Activated CD4-positive, CD25-positive, alpha-beta regulatory T cell treated with anti-CD3 and anti-CD28 coated beads, Interleukin-2, amount 50 U/mL, for 24 hours (primary cell): ENCODE results near the gene MGAT4C.
"Not testable (repeated sequence)": the region's sequence is repeated elsewhere in the genome, so short reads cannot be mapped to it uniquely, and the experiment has no call there.

ENCODE experiments used
- ATAC-seq, 2 donors: fragments of 150-1000 bp; cut with Tn5 transposase; one replicate each; pipeline ENCODE4 v1.10.0; 2021; ENCODE audit warnings: mild to moderate bottlenecking in 1 of 2, moderate library complexity in 1 of 2

MGAT4C gene

GRCh38 chr12:86256163-86256562 is at the start of gene MGAT4C:
Gene MGAT4C, minus strand, starts transcription at chr12:86256391.
- ATAC-seq, result no peak

GRCh38 chr12:86296396-86296795 is 40.2 kb upstream of the MGAT4C start:
- not testable (repeated sequence) for ATAC-seq

DNA sequence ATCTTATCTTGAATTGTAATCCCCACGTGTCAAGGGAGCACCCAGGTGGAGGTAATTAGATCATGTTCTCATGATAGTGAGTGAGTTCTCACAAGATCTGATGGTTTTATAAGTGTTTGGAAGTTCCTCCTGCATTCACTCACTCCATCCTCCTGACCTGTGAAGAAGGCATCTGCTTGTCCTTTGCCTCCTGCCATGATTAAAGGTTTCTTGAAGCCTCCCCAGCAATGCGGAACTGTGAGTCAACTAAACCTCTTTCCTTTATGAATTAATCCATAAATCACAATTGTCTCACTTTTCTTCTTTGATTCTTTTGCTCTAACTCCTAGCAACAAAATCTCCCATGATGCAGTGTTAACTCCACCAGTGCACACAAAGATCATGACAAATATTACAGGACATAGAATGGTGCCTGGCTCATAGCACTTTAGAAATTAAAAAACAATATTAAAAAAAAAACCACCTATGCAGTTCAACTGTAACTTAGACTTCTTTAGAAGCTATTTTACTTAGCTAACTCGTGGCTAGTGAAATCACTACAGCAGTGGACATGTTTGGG is 37.6 kb upstream of the MGAT4C start:
- no peak for ATAC-seq

DNA sequence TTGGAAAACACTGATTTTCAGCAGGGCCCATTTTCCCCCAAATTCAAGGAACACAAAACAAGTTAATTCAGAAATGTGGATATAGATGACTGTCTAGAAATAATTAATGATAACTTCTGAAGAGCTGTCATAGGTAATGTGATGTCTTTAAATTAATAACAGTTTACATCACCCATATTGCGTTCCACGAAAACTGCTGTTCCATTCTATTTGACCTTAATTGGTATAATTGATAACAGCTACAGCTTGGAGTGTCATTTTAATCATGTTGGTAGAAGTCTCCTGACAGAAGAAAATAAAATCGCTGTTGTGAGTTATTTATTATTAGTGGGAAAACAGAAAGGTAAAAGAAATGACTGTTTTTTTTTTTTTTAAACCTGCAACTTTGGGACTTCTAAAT is 36.3 kb upstream of the MGAT4C start:
- ATAC-seq, result no peak

DNA sequence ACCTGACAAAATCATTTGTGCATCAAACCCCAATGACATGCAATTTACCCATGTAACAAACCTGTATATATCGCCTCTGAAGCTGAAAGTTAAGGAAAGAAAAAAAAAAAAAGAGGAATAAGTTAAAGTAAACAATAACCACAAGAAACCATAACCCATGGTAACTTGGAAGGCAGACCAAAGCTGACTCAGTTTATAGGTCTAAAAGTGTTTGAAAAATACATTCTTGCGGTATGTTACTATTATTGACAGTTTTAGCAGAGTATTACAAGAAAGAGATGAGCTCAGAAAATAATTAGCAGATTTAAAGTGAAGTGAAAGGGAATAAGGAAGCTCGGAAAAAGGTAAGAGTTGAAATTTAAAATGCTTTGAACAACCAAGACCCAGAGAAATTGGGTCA is 34.4 kb upstream of the MGAT4C start:
- ATAC-seq, result no peak

- ATAC-seq, result no peak
These were observed 29.9 kb upstream of the MGAT4C start for GRCh38 chr12:86286119-86286518.

DNA sequence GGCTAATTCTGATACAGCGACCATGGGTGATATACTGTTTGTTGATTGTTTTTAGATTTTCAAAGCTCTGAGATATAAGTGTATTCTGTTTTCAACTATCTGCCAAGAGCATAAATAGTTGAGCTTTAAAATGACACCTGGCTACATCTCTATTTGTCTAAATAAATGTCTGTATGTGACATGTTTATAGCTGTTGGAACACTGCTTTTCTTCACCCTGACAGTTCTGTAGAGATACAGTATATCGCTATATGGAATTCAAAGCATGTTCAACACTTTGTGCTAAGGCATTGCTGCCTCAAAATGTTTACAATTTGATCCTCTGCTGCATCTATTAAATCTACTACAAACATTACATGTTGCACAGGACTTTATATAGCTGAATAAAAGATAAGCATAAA is 27.4 kb upstream of the MGAT4C start:
- no peak for ATAC-seq

- ATAC-seq, result no peak
These were observed 19.2 kb upstream of the MGAT4C start for GRCh38 chr12:86275356-86275755.

GRCh38 chr12:86265329-86265695 is 9.1 kb upstream of the MGAT4C start:
- no peak for ATAC-seq

DNA sequence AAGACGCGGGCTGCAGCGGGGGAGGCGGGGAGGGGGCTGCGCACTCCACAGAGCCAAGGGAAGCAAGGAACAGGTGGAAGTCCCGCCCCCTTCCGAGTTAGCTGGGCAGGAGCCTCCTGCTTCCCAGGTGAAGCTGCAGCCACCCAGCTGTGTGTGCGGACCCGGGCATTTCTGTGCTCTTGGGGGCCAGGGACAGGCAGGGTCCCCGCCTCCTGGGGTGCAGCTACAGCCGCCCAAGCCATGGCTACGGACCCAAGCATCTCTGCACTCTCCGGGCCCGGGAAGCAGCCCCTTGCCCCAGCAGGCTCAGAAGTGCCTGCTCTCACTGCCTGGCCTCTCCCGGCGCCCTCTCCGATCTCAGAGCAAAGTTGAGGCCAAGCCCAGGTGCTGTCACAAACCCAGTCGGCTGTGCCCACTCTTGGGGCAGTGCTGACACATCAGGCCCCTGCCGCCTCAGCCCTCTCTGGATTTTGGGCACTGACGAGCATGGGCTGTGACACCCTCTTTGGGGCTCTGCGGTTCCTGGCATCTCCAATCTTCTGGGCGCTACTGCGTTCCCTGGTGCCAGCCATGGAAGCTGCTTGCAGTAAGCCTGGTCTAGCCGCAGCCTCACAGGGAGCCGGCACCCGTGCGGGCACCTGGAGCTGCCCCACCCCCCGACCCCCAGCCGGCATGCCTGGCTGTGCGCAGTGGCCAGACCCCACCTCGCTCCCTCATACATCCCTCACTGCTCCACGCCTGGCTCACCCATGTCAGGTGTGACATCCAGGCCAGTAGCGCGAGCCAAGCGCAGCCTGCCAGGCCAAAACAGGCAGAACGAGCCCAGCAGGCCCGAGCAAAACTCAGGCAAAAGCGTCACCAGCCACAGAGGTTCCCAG is 8.5 kb upstream of the MGAT4C start:
- ATAC-seq, result no peak

- ATAC-seq, result no peak
These were observed 5.4 kb upstream of the MGAT4C start for GRCh38 chr12:86261578-86261977.

DNA sequence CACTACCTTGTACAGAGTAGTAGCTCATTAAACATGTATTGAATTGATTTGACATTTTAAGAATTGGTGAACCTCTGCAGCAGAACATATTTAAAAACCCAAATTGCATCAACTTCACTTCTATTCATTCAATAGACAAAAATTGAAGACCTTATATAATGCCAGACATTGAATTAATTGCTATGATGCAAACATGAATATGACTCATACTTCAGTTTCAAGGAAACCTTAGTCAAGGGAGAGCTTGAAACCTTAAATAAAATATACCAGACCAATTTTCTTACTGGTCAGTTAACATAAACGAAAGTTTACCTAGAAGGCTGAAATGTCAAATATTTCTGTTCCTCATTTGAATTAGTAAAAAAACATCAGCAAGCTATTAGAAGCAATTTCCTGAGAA is 5.0 kb upstream of the MGAT4C start:
- no peak for ATAC-seq

- ATAC-seq, result no peak
These were observed 4.0 kb upstream of the MGAT4C start for GRCh38 chr12:86260183-86260582.

- no peak for ATAC-seq
These were observed 943 bp upstream of the MGAT4C start for GRCh38 chr12:86257134-86257533.

DNA sequence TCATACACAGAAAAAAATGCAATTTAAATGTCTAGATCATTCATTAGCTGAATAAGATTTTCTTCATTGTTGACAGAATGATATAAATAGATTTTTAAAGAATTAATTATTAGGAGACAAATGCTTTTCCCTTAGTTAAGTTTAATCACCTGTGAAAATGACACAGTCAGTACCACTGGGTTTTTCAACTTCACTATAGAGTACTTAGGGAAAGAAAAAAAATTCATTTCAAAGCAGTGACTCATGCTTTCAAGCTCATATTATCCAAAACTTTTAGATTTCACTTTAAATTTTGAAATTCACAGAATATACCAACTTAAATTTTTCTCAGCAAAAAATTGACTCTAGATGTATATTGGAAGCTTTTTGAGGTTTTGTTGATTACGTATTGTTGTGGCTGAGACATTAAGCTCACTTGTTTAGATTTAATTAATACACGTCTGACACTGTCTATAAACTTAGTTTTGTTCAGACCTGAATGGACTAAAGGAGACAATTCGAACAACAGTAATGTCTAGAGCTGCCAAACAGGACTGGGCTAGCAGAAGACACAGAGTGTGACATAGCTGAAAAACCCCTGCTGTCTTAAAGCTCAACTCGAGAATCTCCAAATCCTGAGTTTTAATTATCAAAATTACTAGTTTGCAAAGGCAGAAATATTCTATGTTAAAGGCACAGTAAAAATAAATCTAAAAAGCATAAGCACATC is 1.6 kb downstream of the MGAT4C start:
- no peak for ATAC-seq

DNA sequence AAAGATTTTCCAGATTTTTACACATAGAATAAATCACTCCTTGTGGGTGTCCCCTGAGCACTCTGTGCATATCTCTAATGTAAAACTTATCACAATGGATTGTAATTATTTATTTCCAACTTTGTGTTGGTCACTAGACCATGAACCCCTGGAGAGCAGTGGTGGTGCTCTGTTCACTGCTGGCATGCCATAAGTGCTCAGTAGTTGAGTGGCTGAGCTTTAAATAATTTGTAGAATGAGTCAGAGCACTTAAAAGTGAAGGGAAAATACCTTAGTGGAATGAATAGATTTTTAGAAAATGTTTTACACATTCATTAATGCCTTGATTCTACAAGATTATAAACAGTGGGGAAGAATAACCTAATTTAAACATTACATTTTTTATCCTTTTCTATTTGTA is 6.3 kb downstream of the MGAT4C start:
- no peak for ATAC-seq

- no peak for ATAC-seq
These were observed 6.9 kb downstream of the MGAT4C start for GRCh38 chr12:86249276-86249675.

DNA sequence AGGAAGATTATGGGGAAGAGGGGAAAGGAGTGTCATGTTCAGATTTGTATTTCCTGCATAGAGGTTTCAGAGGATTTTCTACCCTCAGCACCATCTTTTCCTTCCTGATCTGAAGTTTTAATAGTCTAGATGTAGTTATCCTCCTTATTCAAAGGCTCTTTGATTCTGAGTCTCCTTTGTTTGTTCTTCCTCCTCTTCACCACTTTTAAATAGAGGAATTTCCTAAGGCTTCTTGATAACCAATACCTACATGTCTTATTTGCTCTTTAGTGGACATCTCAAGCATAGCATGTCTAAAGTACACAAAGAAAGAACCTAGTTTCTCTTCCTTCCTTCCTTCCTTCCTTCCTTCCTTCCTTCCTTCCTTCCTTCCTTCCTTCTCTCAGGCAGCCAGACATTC is 8.3 kb downstream of the MGAT4C start:
- no peak for ATAC-seq

GRCh38 chr12:86241600-86241999 is 14.6 kb downstream of the MGAT4C start:
- ATAC-seq, result no peak

- no peak for ATAC-seq
These were observed 21.8 kb downstream of the MGAT4C start for GRCh38 chr12:86234316-86234855.

GRCh38 chr12:86233126-86233525 is 23.1 kb downstream of the MGAT4C start:
- no peak for ATAC-seq

DNA sequence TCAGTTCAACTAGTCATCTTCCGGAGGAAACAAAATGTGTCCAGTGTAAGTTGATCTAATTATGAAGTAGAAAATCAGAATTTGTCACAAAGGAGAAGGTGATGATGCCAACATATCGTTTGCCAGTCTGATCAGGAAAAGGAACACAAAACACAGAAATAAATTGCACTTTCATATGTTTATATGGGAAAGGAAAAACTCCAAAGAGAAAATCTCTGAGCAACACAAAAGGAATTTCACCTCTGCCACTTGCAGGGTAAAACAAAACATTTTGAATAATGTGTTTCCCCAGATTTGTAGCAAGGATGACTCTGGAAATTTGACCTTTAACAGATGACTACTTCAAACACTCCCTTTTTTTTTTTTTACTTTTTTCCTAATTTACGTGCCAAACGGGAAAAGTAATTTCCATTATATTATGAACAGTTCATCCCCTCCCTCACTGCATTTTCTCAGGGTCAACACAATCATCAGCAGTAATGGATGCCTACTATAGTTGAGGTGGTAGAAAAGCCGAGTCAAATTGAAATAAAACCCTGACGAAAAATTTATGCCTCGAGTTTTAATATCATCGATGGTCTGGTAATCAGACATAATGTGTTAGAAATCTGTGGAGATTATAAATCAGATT is 25.6 kb downstream of the MGAT4C start:
- no peak for ATAC-seq

DNA sequence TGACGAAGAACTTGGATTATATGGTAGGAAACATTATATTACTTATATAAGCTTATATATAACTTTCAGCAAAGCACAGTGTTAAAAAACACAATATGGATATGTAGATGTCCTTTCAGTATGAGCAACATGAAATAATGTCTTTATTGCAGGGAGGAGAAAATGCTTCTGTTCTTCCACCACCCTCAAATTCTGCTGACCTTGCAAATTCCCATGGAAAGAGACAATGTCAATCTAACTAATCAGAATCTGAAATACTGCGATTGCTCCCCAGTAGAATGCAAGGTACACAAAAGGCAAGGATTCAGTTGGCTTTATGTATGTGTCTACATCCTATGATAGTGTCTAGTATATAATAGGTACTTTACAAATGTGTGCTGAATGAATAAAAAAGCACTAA is 26.4 kb downstream of the MGAT4C start:
- no peak for ATAC-seq
